ENCODE data around the gene NLRP4.

Gene NLRP4

GRCh38 chr19:55898911-55899310 is 62.6 kb downstream of the NLRP4 start:
- no peak overlapping the region for H3K27ac ChIP-seq
- no peak for TF ChIP-seq CTCF (IDR thresholded peaks at IDR 0.05)
- no peaks in the 10 kb centered on the region for H3K4me1 ChIP-seq
- no peak for DNase-seq
- H3K4me3 ChIP-seq = no peak overlapping the region
- no peaks in the 10 kb centered on the region for H3K36me3 ChIP-seq
- H3K9me3 ChIP-seq = no peaks in the 10 kb centered on the region
- intact Hi-C loops (cut with DNase I; ENCODE audit: low total_unique reads) = no loop called here
- H3K27me3 ChIP-seq = no peaks in the 10 kb centered on the region

- no peak overlapping the region for H3K4me3 ChIP-seq
- no peaks in the 10 kb centered on the region for H3K9me3 ChIP-seq
- no peaks in the 10 kb centered on the region for H3K4me1 ChIP-seq
- H3K27me3 ChIP-seq = no peaks in the 10 kb centered on the region
- H3K36me3 ChIP-seq = no peaks in the 10 kb centered on the region
- DNase-seq = no peak
- intact Hi-C loops (cut with DNase I; ENCODE audit: low total_unique reads) = no loop called here
- no peak overlapping the region for H3K27ac ChIP-seq
- TF ChIP-seq CTCF (IDR thresholded peaks at IDR 0.05) = no peak
Measured at GRCh38 chr19:55901369-55902079, 65.2 kb downstream of the NLRP4 start.

GRCh38 chr19:55902080-55902751 is 65.9 kb downstream of the NLRP4 start:
- no peaks in the 10 kb centered on the region for H3K27me3 ChIP-seq
- H3K27ac ChIP-seq = no peak overlapping the region
- DNase-seq = no peak
- H3K4me3 ChIP-seq = no peak overlapping the region
- TF ChIP-seq CTCF (IDR thresholded peaks at IDR 0.05) = no peak
- no peaks in the 10 kb centered on the region for H3K9me3 ChIP-seq
- no peaks in the 10 kb centered on the region for H3K36me3 ChIP-seq
- intact Hi-C loops (cut with DNase I; ENCODE audit: low total_unique reads) = no loop called here
- H3K4me1 ChIP-seq = no peaks in the 10 kb centered on the region

GRCh38 chr19:55907286-55907685 is 70.9 kb downstream of the NLRP4 start:
- Histone ChIP-seq H3K27ac (no peak overlapping the region), H3K36me3 (no peaks in the 10 kb centered on the region), H3K9me3 (peaks cover 0 to 7% (median 0%) of the 10 kb centered on the region in 3 donors), H3K4me1 (no peaks in the 10 kb centered on the region), H3K27me3 (no peaks in the 10 kb centered on the region), H3K4me3 (no peak overlapping the region)
- no peak for DNase-seq
- no peak for TF ChIP-seq CTCF (IDR thresholded peaks at IDR 0.05)
- intact Hi-C loops (cut with DNase I; ENCODE audit: low total_unique reads) = no loop called here

- H3K4me3 ChIP-seq = no peak overlapping the region
- intact Hi-C loops (cut with DNase I; ENCODE audit: low total_unique reads) = no loop called here
- DNase-seq = no peak
Measured at GRCh38 chr19:55907746-55908145, 71.4 kb downstream of the NLRP4 start.

More at GRCh38 chr19:55907746-55908145, 71.4 kb downstream of the NLRP4 start:
- H3K9me3 ChIP-seq = peaks cover 0 to 7% (median 0%) of the 10 kb centered on the region in 3 donors
- H3K27ac ChIP-seq = no peak overlapping the region
- H3K36me3 ChIP-seq = no peaks in the 10 kb centered on the region
- TF ChIP-seq CTCF (IDR thresholded peaks at IDR 0.05) = no peak
- no peaks in the 10 kb centered on the region for H3K4me1 ChIP-seq
- H3K27me3 ChIP-seq = no peaks in the 10 kb centered on the region

Measured in tibial artery (tissue), 4 donors.